Large intestine (tissue), 3 donors: Measurements from ENCODE around the gene TULP4. TPM values are rescaled to one million over a fixed set of nuclear protein-coding genes. Genes with fewer than 3 reads are reported as not detected.
"Not testable (repeated sequence)": the region's sequence is repeated elsewhere in the genome, so short reads cannot be mapped to it uniquely, and the experiment has no call there.

Source experiments
- DNase-seq, 2 donors: peaks; one replicate each; pipeline versions ENCODE4 v3.0.0 to v3.0.0-alpha.2; 2013
- H3K27ac ChIP-seq: one replicate; pipeline ENCODE4 v1.5.1; 2013; ENCODE audit warnings: low read length
- H3K27me3 ChIP-seq: 2 replicates; pipeline ENCODE4 v1.6.1; 2013; ENCODE audit warnings: low read length; ENCODE audit not compliant: control insufficient read depth, insufficient read depth
- H3K36me3 ChIP-seq: 2 replicates; pipeline ENCODE4 v1.6.1; 2013; ENCODE audit warnings: low read length; ENCODE audit not compliant: control insufficient read depth, insufficient read depth
- H3K4me1 ChIP-seq: one replicate; pipeline ENCODE4 v1.6.1; 2013; ENCODE audit warnings: low read length; ENCODE audit not compliant: control insufficient read depth, insufficient read depth
- H3K4me3 ChIP-seq: one replicate; pipeline ENCODE4 v1.5.1; 2013; ENCODE audit warnings: low read length
- H3K9me3 ChIP-seq: one replicate; pipeline ENCODE4 v1.6.1; 2013; ENCODE audit warnings: mild to moderate bottlenecking, low read depth, low read length, moderate library complexity; ENCODE audit not compliant: control insufficient read depth
- WGBS: methylation state at CpG from one replicate; pipeline ENCODE4 v1.1.5; 2013; ENCODE audit warnings: low lambda C conversion rate; ENCODE audit not compliant: insufficient coverage; 5-methylcytosine and 5-hydroxymethylcytosine counted together
- polyA plus RNA-seq: library from polyadenylated mRNA; unstranded; fragments of 120-200 nt; gene quantifications from one replicate; pipeline ENCODE4 v1.2.1, GENCODE V29; 2013

Gene TULP4
- polyA plus RNA-seq, 1 donor = 25.8 TPM

- Histone ChIP-seq H3K27ac (peak overlapping the region; percentile 32), H3K4me3 (no peak overlapping the region), H3K27me3 (no peaks in the 10 kb centered on the region), H3K36me3 (peaks cover 37% of the 10 kb centered on the region), H3K9me3 (no peaks in the 10 kb centered on the region), H3K4me1 (peaks cover 3% of the 10 kb centered on the region)
- WGBS = 0% methylated on average over 1 of the region's 15 CpGs
- DNase-seq = peak; percentile 19 to 60
These were observed 163.4 kb downstream of the TULP4 start for GRCh38 chr6:158475344-158476302.

DNA sequence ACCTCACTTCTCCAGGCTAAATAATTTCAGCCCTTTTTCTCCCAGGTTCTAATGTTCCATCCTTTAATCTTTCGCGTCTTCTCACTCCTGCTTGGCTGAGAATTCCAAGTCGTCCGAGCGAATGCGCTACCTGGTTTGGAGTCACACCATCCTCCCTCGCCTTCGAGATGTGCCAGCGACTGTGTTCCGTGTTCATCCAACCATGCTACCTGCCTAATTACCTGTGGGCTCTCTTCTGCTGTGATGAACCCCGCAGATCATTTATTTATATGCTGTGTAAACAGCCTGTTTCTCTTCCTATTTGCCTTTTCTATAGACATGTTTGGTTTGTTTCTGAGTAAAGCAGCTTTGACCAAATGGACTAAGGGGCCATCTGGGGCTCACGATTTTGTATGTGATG lies 164.1 kb downstream of the TULP4 start:
- 83% methylated on average over 1 of the region's 12 CpGs for WGBS
- no peak for DNase-seq

DNA sequence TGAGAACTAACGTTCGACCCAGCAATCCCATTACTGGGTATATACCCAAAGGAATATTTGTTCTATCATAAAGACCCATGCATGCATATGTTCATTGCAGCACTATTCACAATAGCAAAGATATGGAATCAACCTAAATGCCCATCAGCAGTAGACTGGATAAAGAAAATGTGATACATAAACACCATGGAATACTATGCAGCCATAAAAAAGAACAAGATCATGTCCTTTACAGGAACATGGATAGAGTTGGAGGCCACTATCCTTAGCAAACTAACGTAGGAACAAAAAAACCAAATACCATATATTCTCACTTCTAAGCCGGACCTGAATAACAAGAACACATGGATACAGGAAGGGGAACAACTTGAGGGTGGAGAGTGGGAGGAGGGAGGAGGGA lies 165.5 kb downstream of the TULP4 start:
- H3K27me3 ChIP-seq, H3K9me3 ChIP-seq, H3K27ac ChIP-seq, DNase-seq, H3K4me1 ChIP-seq, H3K4me3 ChIP-seq: not testable (repeated sequence)
- H3K36me3 ChIP-seq = peaks cover 50% of the 10 kb centered on the region
- WGBS = no CpG with 5 or more reads among the region's 4 CpGs

More for the DNA sequence above, 164.1 kb downstream of the TULP4 start:
- H3K4me1 ChIP-seq = peaks cover 3% of the 10 kb centered on the region
- H3K36me3 ChIP-seq = peaks cover 45% of the 10 kb centered on the region
- no peak overlapping the region for H3K4me3 ChIP-seq
- H3K27me3 ChIP-seq = no peaks in the 10 kb centered on the region
- no peak overlapping the region for H3K27ac ChIP-seq
- no peaks in the 10 kb centered on the region for H3K9me3 ChIP-seq

- no peaks in the 10 kb centered on the region for H3K4me1 ChIP-seq
- no peaks in the 10 kb centered on the region for H3K9me3 ChIP-seq
- peaks cover 62% of the 10 kb centered on the region for H3K36me3 ChIP-seq
- no peaks in the 10 kb centered on the region for H3K27me3 ChIP-seq
- no CpG with 5 or more reads among the region's 20 CpGs for WGBS
- H3K4me3 ChIP-seq = no peak overlapping the region
- DNase-seq = no peak
- no peak overlapping the region for H3K27ac ChIP-seq
These were observed 168.7 kb downstream of the TULP4 start for GRCh38 chr6:158480989-158481388.

DNA sequence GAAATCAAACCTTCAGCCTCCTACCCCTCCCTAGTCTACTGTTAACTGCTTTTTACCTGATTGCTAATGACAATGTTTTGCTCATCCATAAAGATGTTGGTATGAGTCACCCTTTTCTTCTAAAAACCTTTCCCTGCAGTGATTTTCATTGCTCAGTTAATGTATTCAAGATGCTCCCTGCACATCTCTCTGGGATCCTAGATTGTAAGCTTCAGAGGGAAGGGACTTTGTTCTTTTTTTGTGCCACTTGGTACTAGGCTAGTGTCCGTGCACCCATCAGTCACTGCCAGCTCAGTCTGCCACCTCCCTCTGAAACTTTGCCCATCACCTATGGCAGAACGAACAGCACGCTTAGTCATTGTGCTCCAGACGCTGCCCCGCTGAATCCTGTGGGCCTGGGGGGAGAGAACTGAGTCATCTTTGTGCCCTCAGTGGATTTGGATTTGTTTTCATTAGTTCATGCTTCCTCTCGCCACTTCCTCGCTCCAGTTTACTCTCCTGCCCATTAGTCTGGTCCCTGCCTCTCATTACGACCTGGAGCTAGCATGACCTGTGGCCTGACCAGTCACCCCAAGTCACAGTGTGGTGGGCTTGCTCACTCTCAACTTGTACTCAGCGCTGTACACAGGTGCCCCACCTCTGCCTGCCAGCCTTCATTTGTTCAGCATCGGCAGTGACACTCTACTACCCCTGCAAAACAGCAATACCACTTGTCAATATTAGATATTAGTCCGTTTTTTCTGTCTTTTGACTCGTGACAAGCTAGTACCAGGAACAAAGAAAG lies 169.6 kb downstream of the TULP4 start:
- 100% methylated on average over 1 of the region's 12 CpGs for whole genome bisulfite sequencing
- peaks cover 55% of the 10 kb centered on the region for H3K36me3 ChIP-seq

DNA sequence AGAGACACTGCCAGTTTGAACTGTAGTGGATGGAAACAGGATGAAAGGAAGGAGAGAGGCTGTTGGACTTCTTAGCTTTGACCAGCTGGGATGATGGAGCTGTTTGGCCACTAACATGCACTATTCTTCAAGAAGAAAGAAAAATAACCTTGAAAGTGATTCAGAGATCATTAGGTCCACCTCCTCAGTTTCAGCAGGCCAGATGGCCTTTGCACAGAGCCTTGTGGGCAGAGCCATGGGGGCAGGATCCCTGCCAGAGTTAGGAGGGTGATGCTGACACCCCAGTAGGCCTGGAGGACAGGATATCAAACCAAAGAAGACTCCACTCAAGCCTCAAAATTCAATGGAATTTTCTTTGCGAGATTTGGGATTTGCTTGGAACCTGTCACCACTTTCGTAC lies 173.2 kb downstream of the TULP4 start:
- H3K36me3 ChIP-seq = peaks cover 44% of the 10 kb centered on the region
- H3K4me1 ChIP-seq = no peaks in the 10 kb centered on the region
- no peaks in the 10 kb centered on the region for H3K27me3 ChIP-seq
- H3K4me3 ChIP-seq = no peak overlapping the region
- no peak for DNase-seq
- H3K9me3 ChIP-seq = no peaks in the 10 kb centered on the region
- no peak overlapping the region for H3K27ac ChIP-seq
- no CpG with 5 or more reads among the region's 2 CpGs for WGBS

More for the DNA sequence above, 169.6 kb downstream of the TULP4 start:
- no peak for DNase-seq
- Histone ChIP-seq H3K9me3 (no peaks in the 10 kb centered on the region), H3K4me1 (no peaks in the 10 kb centered on the region), H3K4me3 (no peak overlapping the region), H3K27ac (no peak overlapping the region), H3K27me3 (no peaks in the 10 kb centered on the region)

DNA sequence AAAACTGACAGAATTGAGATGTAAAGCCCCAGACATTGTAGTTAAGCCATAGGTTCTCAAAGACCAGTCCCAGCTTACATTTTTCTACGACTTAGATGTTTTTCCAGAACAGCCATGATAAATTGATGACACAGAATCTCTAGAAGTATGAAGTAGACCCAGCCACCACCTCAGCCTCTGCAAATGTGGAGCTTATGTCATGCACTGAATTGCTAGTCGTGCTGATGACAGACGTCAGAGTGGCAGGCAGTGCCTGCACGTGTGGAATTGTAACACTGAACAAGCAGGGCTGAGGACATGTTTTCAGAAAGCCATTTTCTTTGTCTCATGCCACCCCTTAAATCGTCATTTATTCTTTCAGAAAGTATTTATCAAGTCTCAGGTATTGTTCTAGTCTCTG lies 175.2 kb downstream of the TULP4 start:
- DNase-seq = no peak
- Histone ChIP-seq H3K27me3 (no peaks in the 10 kb centered on the region), H3K4me3 (no peak overlapping the region), H3K36me3 (peaks cover 28% of the 10 kb centered on the region), H3K27ac (no peak overlapping the region), H3K4me1 (no peaks in the 10 kb centered on the region), H3K9me3 (no peaks in the 10 kb centered on the region)
- WGBS = no CpG with 5 or more reads among the region's 5 CpGs

DNA sequence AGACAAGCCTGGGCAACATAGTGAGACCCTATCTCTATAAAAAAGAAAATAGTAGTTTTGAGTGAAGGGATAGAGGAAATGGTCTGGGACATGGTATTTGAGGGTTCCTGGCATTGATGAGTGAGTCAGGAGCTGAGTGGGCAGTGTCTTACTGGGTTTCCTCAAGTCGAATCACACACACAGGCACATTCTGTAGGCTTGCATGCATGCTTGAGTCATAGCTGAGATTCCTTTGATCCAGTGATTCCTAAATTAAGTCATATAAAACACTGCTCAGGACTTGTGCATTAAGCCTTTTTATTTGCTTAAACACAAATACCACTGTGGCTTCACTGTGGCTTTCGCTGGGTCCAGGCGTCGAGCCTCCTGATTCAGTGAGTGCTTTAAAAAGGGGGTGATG lies 175.8 kb downstream of the TULP4 start:
- H3K27me3 ChIP-seq = no peaks in the 10 kb centered on the region
- no CpG with 5 or more reads among the region's 4 CpGs for WGBS
- no peak overlapping the region for H3K4me3 ChIP-seq
- H3K36me3 ChIP-seq = peaks cover 32% of the 10 kb centered on the region
- no peak for DNase-seq
- no peak overlapping the region for H3K27ac ChIP-seq
- H3K9me3 ChIP-seq = no peaks in the 10 kb centered on the region
- H3K4me1 ChIP-seq = no peaks in the 10 kb centered on the region

DNA sequence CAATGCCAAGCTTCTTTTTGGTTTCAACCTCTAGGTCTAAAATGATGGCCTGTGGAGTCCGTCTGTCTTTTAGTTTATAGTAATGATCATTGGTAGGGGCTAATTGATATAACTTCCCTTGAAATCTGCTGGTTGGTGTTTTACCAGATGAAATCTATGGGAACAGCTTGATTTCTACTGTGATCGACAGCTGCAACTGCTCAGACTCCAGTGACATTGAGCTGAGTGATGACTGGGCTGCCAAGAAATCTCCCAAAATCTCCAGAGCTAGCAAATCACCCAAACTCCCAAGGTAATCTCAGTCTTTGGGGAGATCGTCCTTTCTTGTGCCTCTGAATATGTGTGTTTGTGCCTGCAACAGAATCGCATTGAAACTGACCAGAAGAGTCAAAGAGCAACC lies 177.2 kb downstream of the TULP4 start:
- no peak overlapping the region for H3K27ac ChIP-seq
- peaks cover 34% of the 10 kb centered on the region for H3K36me3 ChIP-seq
- no peaks in the 10 kb centered on the region for H3K9me3 ChIP-seq
- WGBS = 100% methylated on average over 1 of the region's 4 CpGs
- H3K27me3 ChIP-seq = no peaks in the 10 kb centered on the region
- H3K4me1 ChIP-seq = no peaks in the 10 kb centered on the region
- no peak for DNase-seq
- H3K4me3 ChIP-seq = no peak overlapping the region

GRCh38 chr6:158492881-158493280 lies 180.6 kb downstream of the TULP4 start:
- no peak for DNase-seq
- no CpG with 5 or more reads among the region's 3 CpGs for WGBS
- H3K27ac ChIP-seq = no peak overlapping the region
- H3K27me3 ChIP-seq = no peaks in the 10 kb centered on the region
- H3K9me3 ChIP-seq = no peaks in the 10 kb centered on the region
- H3K4me3 ChIP-seq = no peak overlapping the region
- H3K36me3 ChIP-seq = peaks cover 49% of the 10 kb centered on the region
- H3K4me1 ChIP-seq = no peaks in the 10 kb centered on the region
